GM18951 (cell line): ENCODE results near the gene SPSB1.

Experiments used
- POLR2A ChIP-seq: IDR thresholded peaks from 4 replicates; pipeline ENCODE4 v1.6.1; 2011; ENCODE audit warnings: mild to moderate bottlenecking; ENCODE audit not compliant: insufficient read length, insufficient read depth; ENCODE audit errors: extremely low read depth
- in situ Hi-C: fragments of 300-500 bp; cut with MboI; formaldehyde crosslinking; loops from one replicate; pipeline ENCODE4 v1.12.0; 2022; ENCODE audit warnings: low sequenced_read_pairs, mixed read lengths, inconsistent platforms; ENCODE audit not compliant: unreplicated experiment

The SPSB1 gene

DNA sequence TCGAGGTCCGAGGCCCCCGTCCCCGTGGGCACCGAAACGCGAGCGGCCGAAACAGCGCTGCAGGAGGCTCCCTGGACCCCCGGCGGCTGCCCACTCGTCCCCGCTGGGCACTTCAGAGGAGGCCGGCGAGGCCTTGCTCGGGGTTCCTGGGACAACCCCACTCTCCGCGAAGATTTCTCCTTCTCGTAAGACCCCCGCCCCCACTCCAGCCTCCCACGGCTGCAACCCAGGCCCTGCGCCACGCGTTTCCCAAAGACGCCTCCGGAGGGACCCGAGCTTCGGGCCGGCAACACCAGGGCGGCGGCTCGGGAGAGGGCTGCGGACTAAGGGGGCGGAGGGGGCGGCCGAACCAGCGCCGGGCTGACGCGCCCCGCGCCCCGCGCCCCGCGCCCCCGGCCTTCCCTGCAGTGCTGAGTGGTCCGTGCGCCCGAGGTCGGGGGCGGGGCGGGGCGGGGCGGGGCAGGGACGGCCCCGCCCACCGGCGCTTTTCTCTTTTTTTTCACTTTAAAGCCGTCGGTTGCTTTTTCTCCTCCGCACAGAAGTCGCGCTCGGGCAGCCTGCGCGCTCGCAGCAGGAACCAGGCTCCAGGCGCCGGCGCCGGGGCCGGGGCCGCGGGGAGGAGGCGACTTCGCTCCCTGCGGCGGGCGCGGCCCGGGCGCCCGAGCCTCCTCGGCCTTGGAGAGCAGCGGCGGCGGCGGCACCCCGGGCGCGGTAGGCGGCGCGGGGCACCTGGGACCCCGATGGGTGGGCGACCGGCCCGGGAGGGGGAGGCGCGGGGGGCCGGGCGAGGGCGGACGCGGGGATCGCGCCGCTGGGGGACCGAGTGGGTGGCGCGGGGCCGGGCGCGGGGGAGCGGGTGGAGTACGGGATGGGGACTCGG, at the start of gene SPSB1:
SPSB1 (plus strand) TSS at position 534 of the 880 bp plus-strand sequence. CDS start 62,998 bp downstream, outside the sequence.
- in situ Hi-C loops: no loop called here
- TF ChIP-seq POLR2A: peak; percentile 54

GRCh38 chr1:9243066-9243739, 49.5 kb upstream of the SPSB1 start:
- in situ Hi-C loops: no loop called here
- TF ChIP-seq POLR2A: no peak

DNA sequence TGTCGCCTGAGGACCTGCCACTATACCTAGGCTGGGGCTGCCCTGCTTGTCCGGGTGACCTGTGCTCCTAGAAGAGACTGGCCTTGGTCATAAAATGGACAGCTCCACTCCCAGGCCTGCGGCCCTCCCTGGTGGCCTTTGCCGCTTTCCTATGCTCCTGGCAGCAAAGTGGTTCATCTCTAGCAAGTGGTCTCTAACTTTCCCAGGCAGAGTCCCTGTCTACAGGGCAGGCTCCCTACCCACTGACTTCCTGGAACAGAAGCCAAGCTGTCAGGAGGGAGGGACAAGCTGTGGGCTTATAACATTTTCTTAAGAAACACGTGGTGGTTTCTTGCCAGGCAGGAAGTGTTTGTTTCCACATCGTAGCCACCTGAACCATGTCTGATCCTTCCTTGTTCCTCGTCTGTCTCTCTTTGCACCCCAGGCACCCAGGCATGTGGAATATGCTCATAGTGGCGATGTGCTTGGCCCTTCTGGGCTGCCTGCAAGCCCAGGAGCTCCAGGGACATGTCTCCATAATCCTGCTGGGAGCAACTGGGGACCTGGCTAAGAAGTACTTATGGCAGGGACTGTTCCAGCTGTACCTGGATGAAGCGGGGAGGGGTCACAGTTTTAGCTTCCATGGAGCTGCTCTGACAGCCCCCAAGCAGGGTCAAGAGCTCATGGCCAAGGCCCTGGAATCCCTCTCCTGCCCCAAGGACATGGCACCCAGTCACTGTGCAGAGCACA, 48.0 kb upstream of the SPSB1 start:
- in situ Hi-C loops: no loop called here
- TF ChIP-seq POLR2A: no peak

- in situ Hi-C loops: no loop called here
- no peak for TF ChIP-seq POLR2A
These were observed 47.5 kb upstream of the SPSB1 start for GRCh38 chr1:9245230-9245619.

DNA sequence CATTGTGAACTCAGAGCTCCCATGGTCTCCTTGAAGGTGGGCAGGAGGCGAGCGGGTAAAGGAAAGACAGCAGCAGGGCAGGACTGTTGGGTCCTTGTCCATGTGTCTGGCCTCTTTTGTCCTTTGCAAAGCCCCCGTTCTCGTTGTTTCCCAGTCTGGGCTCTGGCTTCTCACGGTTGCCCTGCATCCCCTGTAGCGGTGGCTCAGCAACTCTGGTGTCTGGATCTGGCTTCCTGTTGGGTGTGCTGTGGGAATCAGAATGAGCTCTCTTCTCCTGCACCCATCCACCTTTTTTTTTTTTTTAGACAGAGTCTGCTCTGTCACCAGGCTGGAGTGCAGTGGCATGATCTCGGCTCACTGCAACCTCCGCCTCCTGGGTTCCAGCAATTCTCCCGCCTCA, 47.0 kb upstream of the SPSB1 start:
- in situ Hi-C loops: no loop called here
- TF ChIP-seq POLR2A: no peak

- in situ Hi-C loops: no loop called here
- no peak for TF ChIP-seq POLR2A
These were observed 46.5 kb upstream of the SPSB1 start for GRCh38 chr1:9246215-9246614.

- in situ Hi-C loops: no loop called here
- TF ChIP-seq POLR2A: no peak
These were observed 45.6 kb upstream of the SPSB1 start for GRCh38 chr1:9246841-9247785.

DNA sequence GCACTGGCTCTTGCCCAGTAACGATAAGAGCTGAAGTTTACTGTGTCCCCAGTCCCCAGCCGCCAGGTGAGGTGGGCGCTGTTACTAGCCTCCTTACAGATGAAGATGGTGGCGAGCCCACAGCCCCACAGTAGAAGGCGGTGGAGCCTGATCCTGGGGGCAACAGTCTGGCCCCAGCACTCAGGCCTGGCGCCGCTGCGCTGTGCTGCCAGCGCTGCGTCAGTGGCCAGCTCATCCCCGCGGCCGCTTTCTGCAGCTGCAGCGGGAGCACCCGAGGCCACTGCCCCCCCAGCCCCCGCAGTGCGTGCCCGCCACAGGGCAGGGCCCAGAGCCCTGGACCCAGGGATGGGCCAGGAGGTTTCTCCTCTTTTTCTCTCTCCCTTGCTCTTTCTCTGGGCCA, 44.8 kb upstream of the SPSB1 start:
- in situ Hi-C loops: no loop called here
- no peak for TF ChIP-seq POLR2A

DNA sequence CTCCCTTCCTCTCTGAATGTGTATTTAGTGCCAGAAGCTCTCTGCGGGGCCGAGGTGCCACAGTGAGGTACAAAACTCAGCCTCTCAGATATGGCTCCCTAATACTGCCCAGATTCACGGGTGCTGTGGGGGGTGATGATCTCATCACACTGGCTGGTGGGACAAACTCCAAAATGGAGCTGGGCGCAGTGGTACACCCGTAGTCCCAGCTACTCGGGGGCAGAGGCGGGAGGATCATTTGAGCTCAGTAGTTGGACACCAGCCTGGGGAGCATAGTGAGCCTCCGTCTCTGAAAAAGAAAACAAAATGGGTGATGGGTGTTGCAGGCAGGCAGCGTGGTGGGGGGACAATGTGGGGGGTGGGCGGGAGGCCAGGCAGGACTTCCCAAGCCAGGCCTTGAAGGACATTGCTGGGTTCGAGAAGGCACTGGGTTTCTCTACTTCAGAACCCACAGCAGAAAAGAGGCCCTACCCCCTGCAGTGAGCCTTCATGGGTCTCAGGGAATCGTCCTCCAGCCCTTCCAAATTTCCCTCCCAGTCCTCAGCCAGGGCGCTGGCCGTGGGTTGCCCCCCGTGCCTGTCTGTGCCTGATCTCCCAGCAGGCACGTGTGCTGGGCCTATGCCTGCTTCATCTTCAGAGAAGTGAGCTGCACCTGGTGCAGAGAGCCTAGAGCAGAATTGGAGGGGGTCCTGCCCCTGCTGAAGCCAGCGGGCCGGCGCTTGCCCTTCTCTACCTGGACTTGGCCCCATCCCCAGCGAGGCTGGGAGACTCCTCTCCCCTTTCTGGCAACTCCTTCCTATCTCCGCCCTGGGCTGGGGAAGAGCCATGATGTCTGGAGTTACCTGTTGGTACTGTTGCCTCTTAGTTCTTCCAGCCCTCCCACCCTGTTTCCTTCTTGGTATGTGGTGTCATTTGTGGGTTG, 44.1 kb upstream of the SPSB1 start:
- in situ Hi-C loops: no loop called here

DNA sequence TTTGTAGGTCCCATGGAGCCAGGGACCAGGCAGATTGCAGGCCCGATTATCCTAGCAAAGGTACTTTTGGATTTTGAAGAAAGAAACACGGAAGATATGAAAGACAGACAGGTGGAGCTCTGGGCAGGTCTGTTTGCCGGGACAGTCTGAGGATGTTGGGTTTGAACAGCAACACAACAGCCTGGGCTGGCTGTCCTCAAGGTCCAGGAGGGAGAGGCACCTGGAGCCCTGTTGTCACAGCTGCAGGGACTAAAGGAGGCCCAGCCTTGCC, 43.5 kb upstream of the SPSB1 start:
- no peak for TF ChIP-seq POLR2A
- in situ Hi-C loops: no loop called here

More for the DNA sequence above, 44.1 kb upstream of the SPSB1 start:
- no peak for TF ChIP-seq POLR2A

DNA sequence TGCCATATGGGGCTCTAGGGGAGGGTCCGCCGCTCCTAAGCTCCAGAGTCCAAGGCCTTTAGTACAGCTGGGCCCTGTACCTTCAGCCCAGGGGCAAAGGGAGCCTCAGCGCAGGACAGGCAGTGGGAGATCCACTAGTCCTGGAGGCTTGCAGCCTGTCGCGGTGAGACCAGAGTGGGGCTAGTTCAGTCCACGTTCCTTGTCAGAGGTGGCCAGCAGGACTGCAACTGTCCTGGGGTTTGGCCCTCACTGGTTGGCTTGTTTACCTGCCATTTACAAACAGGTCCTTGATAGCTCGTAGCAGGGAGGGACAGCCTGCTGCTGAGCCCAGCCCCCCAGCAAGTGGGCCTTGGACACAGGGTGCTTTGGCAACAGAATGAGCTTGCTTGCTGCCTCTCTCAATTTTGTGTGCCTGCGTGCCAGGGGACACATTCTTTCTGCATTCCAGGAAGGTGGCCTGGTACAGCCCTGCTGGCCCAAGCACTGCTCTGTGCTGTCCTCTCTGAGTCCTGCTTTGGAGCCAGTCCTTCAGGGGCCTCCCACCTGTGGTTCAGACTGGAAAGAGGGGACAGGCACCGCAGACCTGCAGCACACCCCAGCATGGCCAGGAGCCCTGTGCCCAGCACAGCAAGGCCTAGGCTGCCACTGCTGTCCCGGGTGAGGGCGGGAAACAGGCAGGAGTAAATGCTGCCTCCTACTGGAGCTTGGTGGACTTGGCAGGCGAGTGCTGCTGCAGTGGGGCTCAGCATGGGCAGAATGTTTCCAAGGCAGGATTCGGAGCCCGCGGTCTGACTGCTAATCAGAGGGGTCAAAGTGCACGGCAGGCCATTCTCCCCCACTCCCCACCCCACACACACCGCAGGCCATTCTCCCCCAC, 42.9 kb upstream of the SPSB1 start:
- no peak for TF ChIP-seq POLR2A
- in situ Hi-C loops: no loop called here
